ENCODE measurements around the gene PIK3AP1. TPM values are rescaled to one million over a fixed set of nuclear protein-coding genes. Genes with fewer than 3 reads are reported as not detected.

PIK3AP1 gene
- total RNA-seq, 4 donors from 2014 or later = 4.7 to 16.6 (median 8.8) TPM

DNA sequence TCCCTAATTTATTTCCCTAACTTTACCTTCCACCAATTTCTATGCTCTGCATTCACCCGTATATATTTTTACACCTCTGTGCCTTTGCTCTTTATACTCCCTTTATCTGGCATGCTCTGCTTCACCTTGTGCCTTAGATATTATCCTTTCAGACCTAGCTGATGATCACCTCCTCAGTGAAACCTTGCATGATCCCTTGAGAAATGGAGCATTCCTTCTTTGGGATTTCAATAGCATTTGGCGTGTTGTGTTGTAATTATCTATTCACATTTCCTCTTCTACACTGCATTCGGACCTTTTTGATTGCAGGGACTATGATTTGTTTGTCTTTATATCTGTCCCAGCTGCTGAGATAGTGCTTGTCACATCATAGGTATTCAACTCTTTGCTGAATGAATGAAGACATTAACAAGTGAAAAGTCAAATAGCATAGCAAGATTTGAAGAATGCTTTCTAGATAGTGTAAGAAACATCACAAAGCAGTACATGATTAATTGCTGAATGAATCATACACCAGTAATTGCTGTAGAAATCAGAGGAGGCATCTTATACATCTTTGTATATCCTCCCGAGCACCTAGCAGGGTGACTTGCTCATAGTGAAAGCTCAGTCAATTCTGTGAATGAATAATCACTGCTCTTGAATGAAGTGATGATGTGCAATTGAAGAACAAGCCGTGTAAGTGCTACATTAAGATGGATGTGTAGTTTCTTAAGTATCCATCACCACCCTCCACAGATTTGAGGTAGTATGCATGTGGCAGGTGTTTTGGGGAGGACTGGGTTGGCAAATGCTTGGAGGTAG lies 131.5 kb downstream of the PIK3AP1 start:
- peaks cover 31 to 40% (median 33%) of the 10 kb centered on the region in 4 donors for H3K4me1 ChIP-seq
- H3K36me3 ChIP-seq = no peaks in the 10 kb centered on the region
- TF ChIP-seq EP300 (IDR thresholded peaks at IDR 0.05) = no peak
- TF ChIP-seq POLR2A (IDR thresholded peaks at IDR 0.05; ENCODE audit: low read depth) = no peak
- no peak for TF ChIP-seq POLR2AphosphoS5 (IDR thresholded peaks at IDR 0.05)
- TF ChIP-seq, protein P1, sequence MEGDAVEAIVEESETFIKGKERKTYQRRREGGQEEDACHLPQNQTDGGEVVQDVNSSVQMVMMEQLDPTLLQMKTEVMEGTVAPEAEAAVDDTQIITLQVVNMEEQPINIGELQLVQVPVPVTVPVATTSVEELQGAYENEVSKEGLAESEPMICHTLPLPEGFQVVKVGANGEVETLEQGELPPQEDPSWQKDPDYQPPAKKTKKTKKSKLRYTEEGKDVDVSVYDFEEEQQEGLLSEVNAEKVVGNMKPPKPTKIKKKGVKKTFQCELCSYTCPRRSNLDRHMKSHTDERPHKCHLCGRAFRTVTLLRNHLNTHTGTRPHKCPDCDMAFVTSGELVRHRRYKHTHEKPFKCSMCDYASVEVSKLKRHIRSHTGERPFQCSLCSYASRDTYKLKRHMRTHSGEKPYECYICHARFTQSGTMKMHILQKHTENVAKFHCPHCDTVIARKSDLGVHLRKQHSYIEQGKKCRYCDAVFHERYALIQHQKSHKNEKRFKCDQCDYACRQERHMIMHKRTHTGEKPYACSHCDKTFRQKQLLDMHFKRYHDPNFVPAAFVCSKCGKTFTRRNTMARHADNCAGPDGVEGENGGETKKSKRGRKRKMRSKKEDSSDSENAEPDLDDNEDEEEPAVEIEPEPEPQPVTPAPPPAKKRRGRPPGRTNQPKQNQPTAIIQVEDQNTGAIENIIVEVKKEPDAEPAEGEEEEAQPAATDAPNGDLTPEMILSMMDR (IDR thresholded peaks at IDR 0.05) = no peak
- H3K27me3 ChIP-seq = no peaks in the 10 kb centered on the region
- intact Hi-C loops (cut with DNase I) = loop anchor here (10.0 kb wide), 1 partner anchor 246 kb away; the partner anchor contains the start of gene LCOR
- H3K9me3 ChIP-seq = no peaks in the 10 kb centered on the region
- 76% methylated on average over 5 of the region's 5 CpGs for WGBS
- no peak for DNase-seq (ENCODE audit: extremely low spot score)
- no peak overlapping the region for H3K4me3 ChIP-seq
- H3K27ac ChIP-seq (replicated peaks in 1 of 4) = peak overlapping the region in 2 of 4 donors; percentile 98 to 100

DNA sequence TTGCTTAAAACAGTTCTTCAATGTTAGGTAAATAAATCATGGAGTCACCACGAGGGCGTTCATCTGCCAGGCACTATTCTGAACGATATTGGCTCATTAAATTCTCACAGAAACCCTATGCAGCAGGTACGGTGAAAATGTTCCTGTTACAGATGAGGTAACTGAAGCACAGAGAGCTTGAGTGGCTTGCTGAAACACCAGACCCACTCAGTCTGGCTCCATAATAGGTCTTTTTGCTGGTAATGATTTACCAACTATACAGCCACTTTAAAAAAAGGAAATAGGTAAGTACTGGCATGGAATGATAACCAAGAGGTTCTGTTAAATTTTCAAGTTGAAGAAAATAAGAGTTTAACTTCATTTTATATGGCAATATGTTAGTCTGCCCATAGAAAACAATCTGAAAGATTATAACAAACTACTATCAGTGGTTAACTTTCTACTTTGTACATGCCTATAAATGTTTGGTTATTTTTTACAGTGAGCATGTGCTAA lies 132.2 kb downstream of the PIK3AP1 start:
- no peak for TF ChIP-seq POLR2A (IDR thresholded peaks at IDR 0.05; ENCODE audit: low read depth)
- TF ChIP-seq EP300 (IDR thresholded peaks at IDR 0.05) = no peak
- TF ChIP-seq POLR2AphosphoS5 (IDR thresholded peaks at IDR 0.05) = no peak
- TF ChIP-seq, protein P1 (IDR thresholded peaks at IDR 0.05) = no peak
- Histone ChIP-seq H3K36me3 (no peaks in the 10 kb centered on the region), H3K27ac (replicated peaks in 1 of 4) (peak overlapping the region; percentile 97 to 100 (median 98)), H3K4me3 (peak overlapping the region; percentile 90 to 98 (median 96)), H3K9me3 (no peaks in the 10 kb centered on the region), H3K27me3 (no peaks in the 10 kb centered on the region), H3K4me1 (peaks cover 32 to 47% (median 39%) of the 10 kb centered on the region in 4 donors)
- WGBS = 19% methylated on average over 4 of the region's 4 CpGs
- intact Hi-C loops (cut with DNase I) = loop anchor here (10.0 kb wide), 1 partner anchor 247 kb away; the partner anchor contains the start of gene LCOR
- DNase-seq (ENCODE audit: extremely low spot score) = no peak

DNA sequence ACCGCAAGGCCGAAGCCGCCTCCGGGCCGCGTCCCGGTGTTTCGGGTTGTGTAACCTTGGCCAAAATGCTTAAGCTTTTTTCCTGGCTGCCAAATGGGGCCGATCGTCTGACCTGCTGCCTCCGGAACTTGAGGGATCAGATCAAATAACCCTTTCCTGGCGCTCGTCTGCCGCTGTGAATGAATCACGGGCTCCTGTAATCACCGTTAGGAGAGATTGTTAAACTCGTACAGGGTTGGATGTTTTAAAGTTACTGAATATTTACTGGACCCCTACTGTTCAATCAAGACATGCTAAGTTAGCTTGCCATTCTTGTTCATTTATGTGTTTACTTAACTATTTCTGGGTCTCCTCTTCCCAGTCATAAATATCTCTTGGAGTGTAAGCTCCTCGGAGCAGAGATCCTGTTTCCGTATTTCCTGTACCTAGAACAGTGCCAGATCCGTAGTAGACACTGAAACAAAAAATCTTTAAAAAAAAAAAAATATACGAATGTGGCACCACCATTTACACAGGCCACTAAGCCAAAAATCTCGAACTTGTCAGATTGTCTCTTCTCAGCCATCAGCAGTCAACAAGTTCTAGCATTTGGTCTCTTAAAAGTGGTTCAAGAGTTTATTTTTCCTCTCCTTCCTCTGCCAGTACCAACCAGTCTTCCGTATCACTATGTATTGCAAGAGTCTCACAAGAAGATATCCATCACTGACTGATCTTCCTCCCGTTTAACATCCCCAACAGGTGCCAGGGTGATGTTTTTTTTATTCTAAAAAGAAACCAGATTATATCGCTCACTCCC lies 132.9 kb downstream of the PIK3AP1 start:
- Histone ChIP-seq H3K27me3 (no peaks in the 10 kb centered on the region), H3K4me3 (peak overlapping the region; percentile 90 to 98 (median 96)), H3K9me3 (no peaks in the 10 kb centered on the region), H3K4me1 (peaks cover 36 to 54% (median 46%) of the 10 kb centered on the region in 4 donors), H3K27ac (replicated peaks in 1 of 4) (peak overlapping the region; percentile 97 to 100 (median 98)), H3K36me3 (no peaks in the 10 kb centered on the region)
- TF ChIP-seq POLR2A (IDR thresholded peaks at IDR 0.05; ENCODE audit: low read depth) = no peak
- TF ChIP-seq, protein P1 (IDR thresholded peaks at IDR 0.05) = no peak
- no peak for TF ChIP-seq EP300 (IDR thresholded peaks at IDR 0.05)
- TF ChIP-seq POLR2AphosphoS5 (IDR thresholded peaks at IDR 0.05) = no peak
- WGBS = 4% methylated on average over 17 of the region's 25 CpGs
- intact Hi-C loops (cut with DNase I) = loop anchor here (10.0 kb wide), 1 partner anchor 247 kb away; the partner anchor contains the start of gene LCOR
- DNase-seq (ENCODE audit: extremely low spot score) = peak; percentile 94

DNA sequence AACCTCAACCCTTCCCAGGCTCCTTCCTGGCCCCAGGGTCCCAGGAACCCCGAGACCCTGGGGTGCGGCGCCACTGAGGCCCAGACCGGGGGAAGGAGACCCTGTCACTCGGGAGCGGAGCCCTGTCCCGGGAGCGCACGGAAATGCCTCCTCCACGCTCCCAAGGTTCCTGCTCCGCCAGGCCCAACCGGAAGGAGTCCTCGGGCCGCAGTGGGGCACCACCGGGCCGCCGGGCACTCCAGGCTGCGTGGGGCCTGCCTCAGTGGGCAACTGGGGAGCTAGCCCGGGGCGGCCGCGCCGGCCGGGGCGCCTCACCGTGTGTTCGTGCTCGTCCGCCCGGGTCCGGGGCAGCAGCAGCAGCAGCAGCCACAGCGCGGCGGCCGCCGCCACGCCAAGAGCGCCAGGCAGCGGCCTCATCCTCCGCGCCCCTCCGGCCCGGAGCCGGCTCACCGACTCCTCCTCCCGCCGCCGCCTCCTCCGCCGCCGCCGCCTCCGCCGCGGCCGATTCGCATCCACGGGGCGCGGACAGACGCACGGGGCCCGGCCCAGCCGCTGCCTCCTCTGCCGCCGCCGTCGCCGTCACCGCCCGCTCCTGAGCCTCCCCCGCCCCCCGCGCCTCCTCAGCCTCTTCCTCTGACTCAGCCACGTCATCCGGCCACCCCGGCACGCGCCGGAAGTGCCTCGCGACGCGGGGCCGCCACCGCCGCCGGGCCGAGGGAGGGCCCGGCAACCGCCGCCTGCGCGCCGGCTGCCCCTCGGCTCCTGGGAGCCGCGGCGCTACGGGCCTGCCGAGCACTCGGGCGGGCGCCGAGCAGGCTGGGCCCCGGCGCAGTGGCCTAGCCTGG lies 133.7 kb downstream of the PIK3AP1 start, which contains the start of gene TM9SF3:
Gene TM9SF3 (minus strand): TSS at position 594 of the 845 bp plus-strand sequence. CDS start 177 bp downstream, at position 417.
- Histone ChIP-seq H3K4me1 (peaks cover 44 to 62% (median 54%) of the 10 kb centered on the region in 4 donors), H3K9me3 (no peaks in the 10 kb centered on the region), H3K4me3 (peak within 1 kb of the TSS; percentile 90 to 98 (median 96)), H3K27ac (replicated peaks in 1 of 4) (peak within 1 kb of the TSS; percentile 97 to 100 (median 98)), H3K36me3 (no peaks in the 10 kb centered on the region), H3K27me3 (no peaks in the 10 kb centered on the region)
- peak; percentile 98 for DNase-seq (ENCODE audit: extremely low spot score)
- intact Hi-C loops (cut with DNase I) = loop anchor here (10.0 kb wide), 1 partner anchor 248 kb away; the partner anchor contains the start of gene LCOR
- TF ChIP-seq, protein P1 (IDR thresholded peaks at IDR 0.05) = peak in 2 of 3 experiments; percentile 3 to 19
- TF ChIP-seq EP300 (IDR thresholded peaks at IDR 0.05) (no peak), POLR2AphosphoS5 (IDR thresholded peaks at IDR 0.05) (peak; percentile 76 to 82)
- WGBS = 3% methylated on average over 18 of the region's 107 CpGs
